Measurements from ENCODE around the gene RTF1.

- TF ChIP-seq POLR2A (IDR thresholded peaks at IDR 0.05), result no peak
- no peak for TF ChIP-seq CTCF (IDR thresholded peaks at IDR 0.05)
- TF ChIP-seq POLR2AphosphoS5 (IDR thresholded peaks at IDR 0.05), result no peak
Measured at GRCh38 chr15:41487802-41488201, 70.9 kb downstream of the RTF1 start.

Measured in breast epithelium (tissue), 3 donors.